Parathyroid adenoma (tissue), 2 donors: ENCODE results near the gene CLDN16.

Source experiments
- H2AFZ ChIP-seq: fragments of 300-600 bp; sonication (generic); one replicate; pipeline ENCODE4 v1.7.0; 2017; ENCODE audit warnings: antibody characterized with exemption, mild to moderate bottlenecking
- H3K27ac ChIP-seq: fragments of 300-600 bp; sonication (generic); one replicate; pipeline ENCODE4 v1.7.0; 2017
- H3K27me3 ChIP-seq: fragments of 300-600 bp; sonication (generic); one replicate; pipeline ENCODE4 v1.7.0; 2017; ENCODE audit warnings: low read length; ENCODE audit not compliant: control insufficient read depth, insufficient read depth
- H3K36me3 ChIP-seq: fragments of 300-600 bp; sonication (generic); one replicate; pipeline ENCODE4 v1.7.0; 2017; ENCODE audit warnings: low read length; ENCODE audit not compliant: control insufficient read depth, insufficient read depth
- H3K4me1 ChIP-seq: fragments of 300-600 bp; sonication (generic); one replicate; pipeline ENCODE4 v1.7.0; 2017; ENCODE audit warnings: control low read depth
- H3K4me2 ChIP-seq: fragments of 300-600 bp; sonication (generic); one replicate; pipeline ENCODE4 v1.7.0; 2017; ENCODE audit warnings: low read length
- H3K4me3 ChIP-seq: fragments of 300-600 bp; sonication (generic); one replicate; pipeline ENCODE4 v1.7.0; 2017; ENCODE audit warnings: low read depth, low read length
- H3K79me2 ChIP-seq: fragments of 300-600 bp; sonication (generic); one replicate; pipeline ENCODE4 v1.7.0; 2017; ENCODE audit warnings: control low read depth
- H3K9ac ChIP-seq: fragments of 300-600 bp; sonication (generic); one replicate; pipeline ENCODE4 v1.7.0; 2017; ENCODE audit warnings: mild to moderate bottlenecking
- H3K9me3 ChIP-seq: fragments of 300-600 bp; sonication (generic); one replicate; pipeline ENCODE4 v1.7.0; 2017; ENCODE audit warnings: low read length; ENCODE audit not compliant: control insufficient read depth
- CTCF ChIP-seq: fragments of 300-600 bp; sonication (generic); IDR thresholded peaks from one replicate; pipeline ENCODE4 v1.7.0; 2017; ENCODE audit warnings: antibody characterized with exemption, mild to moderate bottlenecking
- donor health status: primary hyperparathyroidism.

The CLDN16 gene

DNA sequence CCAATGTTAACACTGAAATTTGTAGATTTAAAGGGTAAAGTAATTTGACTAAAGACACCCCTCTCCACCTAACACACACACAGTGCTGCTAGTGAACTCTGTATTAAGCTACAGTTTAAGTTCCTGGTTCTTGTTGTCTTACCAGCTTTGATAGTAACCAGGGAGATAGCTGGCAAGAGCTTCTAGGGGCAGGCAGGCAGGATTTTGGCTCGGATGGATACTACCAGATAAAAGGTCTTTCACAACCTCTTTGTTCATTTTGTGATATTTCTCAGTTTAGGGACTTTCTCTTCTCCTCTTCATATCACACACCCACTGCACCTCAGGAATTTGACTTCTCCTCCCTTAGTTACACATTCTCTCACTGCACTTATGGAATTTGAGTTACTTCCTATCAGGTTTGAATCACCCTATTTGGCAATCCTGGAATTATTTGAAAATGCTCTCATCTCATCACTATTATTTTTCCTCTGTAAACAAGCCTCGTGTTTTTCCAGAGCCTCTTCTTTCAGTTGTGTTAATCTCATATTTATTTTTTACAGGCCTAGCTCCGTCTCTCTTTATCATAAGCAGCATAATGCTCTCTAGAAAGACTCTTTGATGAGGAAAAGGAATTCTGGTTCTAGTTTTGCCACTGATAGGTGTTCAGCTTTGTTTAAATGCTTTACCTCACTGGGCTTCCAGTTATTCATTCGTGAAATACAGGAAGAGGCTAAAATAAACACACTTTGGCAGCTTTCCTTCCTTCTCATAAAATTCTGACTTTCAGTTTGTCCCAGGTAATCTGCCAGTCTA, 42.7 kb upstream of the CLDN16 start:
- peak overlapping the region; percentile 11 for H3K4me2 ChIP-seq
- peak overlapping the region; percentile 61 for H2AFZ ChIP-seq
- H3K79me2 ChIP-seq, result no peaks in the 10 kb centered on the region
- TF ChIP-seq CTCF, result no peak
- H3K36me3 ChIP-seq, result no peaks in the 10 kb centered on the region
- no peaks in the 10 kb centered on the region for H3K9me3 ChIP-seq
- peak overlapping the region; percentile 34 for H3K27ac ChIP-seq
- H3K27me3 ChIP-seq, result no peaks in the 10 kb centered on the region
- no peak overlapping the region for H3K9ac ChIP-seq
- H3K4me3 ChIP-seq, result no peak overlapping the region
- peaks cover 3% of the 10 kb centered on the region for H3K4me1 ChIP-seq

GRCh38 chr3:190345878-190346277, 42.1 kb upstream of the CLDN16 start:
- Histone ChIP-seq H3K36me3 (no peaks in the 10 kb centered on the region), H3K9ac (no peak overlapping the region), H3K9me3 (no peaks in the 10 kb centered on the region), H3K27ac (no peak overlapping the region), H3K79me2 (no peaks in the 10 kb centered on the region), H2AFZ (no peak overlapping the region), H3K4me3 (no peak overlapping the region), H3K27me3 (no peaks in the 10 kb centered on the region), H3K4me2 (no peak overlapping the region), H3K4me1 (peaks cover 3% of the 10 kb centered on the region)
- no peak for TF ChIP-seq CTCF

- Histone ChIP-seq H3K4me1 (peaks cover 3% of the 10 kb centered on the region), H3K9me3 (no peaks in the 10 kb centered on the region), H3K4me3 (no peak overlapping the region), H3K9ac (no peak overlapping the region), H3K36me3 (no peaks in the 10 kb centered on the region), H3K27ac (no peak overlapping the region), H3K27me3 (no peaks in the 10 kb centered on the region), H2AFZ (no peak overlapping the region), H3K79me2 (no peaks in the 10 kb centered on the region), H3K4me2 (no peak overlapping the region)
- TF ChIP-seq CTCF, result no peak
Measured at GRCh38 chr3:190346541-190346940, 41.4 kb upstream of the CLDN16 start.

DNA sequence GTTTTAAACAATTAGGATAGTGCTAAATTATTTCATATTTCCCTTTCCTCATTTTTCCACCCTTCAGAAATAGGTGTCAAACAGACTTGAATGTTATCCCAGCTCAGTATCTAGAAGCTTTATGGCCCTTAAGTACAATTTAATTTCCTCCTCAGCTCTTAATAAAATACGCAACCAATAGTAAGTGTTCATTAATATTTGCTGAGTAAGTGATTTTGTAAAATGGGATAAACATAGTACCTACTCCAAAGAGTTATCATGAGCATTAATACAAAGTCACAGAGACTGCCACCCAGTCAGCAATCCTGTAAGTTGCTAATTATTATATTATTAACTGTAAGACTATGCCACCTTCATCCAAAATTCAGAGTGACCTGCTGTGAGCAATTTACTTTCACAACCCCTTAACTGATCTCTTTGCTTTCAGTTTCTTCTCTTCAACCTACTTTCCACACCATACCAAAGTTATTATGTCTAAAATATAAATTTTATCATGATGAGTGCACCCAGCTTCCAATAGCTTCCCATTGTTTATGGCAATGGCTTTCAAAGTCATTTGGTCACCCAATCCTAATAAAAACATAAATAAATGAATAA, 35.0 kb upstream of the CLDN16 start:
- Histone ChIP-seq H3K9me3 (no peaks in the 10 kb centered on the region), H3K27me3 (no peaks in the 10 kb centered on the region), H3K36me3 (no peaks in the 10 kb centered on the region), H3K4me3 (no peak overlapping the region), H3K9ac (no peak overlapping the region), H3K79me2 (no peaks in the 10 kb centered on the region), H3K4me1 (no peaks in the 10 kb centered on the region), H2AFZ (no peak overlapping the region), H3K4me2 (no peak overlapping the region), H3K27ac (no peak overlapping the region)
- TF ChIP-seq CTCF, result no peak
